ENCODE results near the gene CDR2.
A peak's percentile ranks its signal among the peaks of the same experiment; 100 is the strongest.

The CDR2 gene

DNA sequence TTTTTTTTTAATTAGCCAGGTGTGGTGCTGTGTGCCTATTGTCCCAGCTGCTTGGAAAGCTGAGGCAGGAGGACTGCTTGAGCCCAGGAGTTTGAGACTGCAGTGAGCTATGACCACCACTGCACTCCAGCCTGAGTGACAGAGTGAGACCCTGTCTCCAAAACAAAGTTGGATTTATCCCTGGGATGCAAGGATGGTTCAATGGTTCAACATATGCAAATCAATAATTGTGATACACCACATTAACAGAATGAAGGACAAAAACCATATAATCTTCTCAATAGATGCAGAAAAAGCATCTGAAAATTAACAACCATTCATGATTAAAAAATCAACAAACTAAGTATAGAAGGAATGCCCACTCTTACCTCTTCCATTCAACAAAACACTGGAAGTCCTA, 33.5 kb downstream of the CDR2 start:
- Histone ChIP-seq H3K9ac (no peak overlapping the region), H4K20me1 (0 out of 22 replicates have a peak, but pooled peaks cover 0 to 1% (median 0%) of the 10 kb centered on the region in 11 experiments), H3K4me3 (no peak overlapping the region), H3K27ac (no peak overlapping the region), H3K4me1 (peaks cover 0 to 3% (median 0%) of the 10 kb centered on the region in 10 experiments; a peak in 4 of 20 replicates), H3K36me3 (peaks cover 13 to 58% (median 31%) of the 10 kb centered on the region in 11 experiments), H3K9me3 (replicated peaks in 1 of 11) (peaks cover 49 to 58% (median 56%) of the 10 kb centered on the region in 11 experiments), H3K4me2 (no peak overlapping the region), H3K27me3 (no peaks in the 10 kb centered on the region)
- no peak for TF ChIP-seq Cebpa-rat (IDR thresholded peaks at IDR 0.05)

DNA sequence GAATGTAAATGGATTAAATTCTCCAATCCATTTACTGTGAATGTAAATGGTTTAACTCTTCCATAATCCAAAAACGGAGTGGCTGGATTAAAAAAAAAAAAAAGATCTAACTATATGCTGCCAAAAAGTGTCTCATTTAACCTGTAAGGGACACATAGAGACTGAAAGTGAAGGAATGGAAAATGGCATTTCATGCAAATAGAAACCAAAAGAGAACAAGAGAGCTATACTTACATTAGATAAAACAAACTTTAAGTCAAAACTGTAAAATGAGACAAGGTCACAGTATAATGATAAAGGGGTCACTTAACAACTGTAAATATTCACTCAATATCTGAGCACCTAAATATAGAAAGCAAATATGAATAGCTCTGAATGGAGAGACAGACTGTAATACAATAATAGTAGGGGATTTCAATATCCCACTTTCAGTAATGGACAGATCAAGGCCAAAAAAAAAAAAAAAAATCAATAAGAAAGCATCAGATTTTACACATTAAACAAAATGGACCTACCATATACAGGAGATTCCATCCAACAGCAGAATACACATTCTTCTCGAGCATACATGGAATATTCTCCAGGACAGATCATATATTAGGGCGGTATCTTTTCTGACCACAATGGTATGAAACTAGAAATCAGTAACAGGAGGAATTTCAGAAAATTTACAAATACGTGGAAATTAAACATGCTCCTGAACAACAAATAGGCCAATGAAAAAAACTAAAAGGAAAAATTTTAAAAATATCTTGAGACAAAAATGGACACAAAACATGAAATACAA, 36.4 kb downstream of the CDR2 start:
- H3K9me3 ChIP-seq (replicated peaks in 1 of 11), result peaks cover 66 to 76% (median 72%) of the 10 kb centered on the region in 11 experiments
- peaks cover 40 to 67% (median 55%) of the 10 kb centered on the region in 11 experiments for H3K36me3 ChIP-seq
- peaks cover 0 to 13% (median 0%) of the 10 kb centered on the region in 10 experiments; a peak in 3 of 20 replicates for H3K4me1 ChIP-seq
- H4K20me1 ChIP-seq, result no peaks in the 10 kb centered on the region
- H3K4me2 ChIP-seq, result no peak overlapping the region
- H3K27ac ChIP-seq, result no peak overlapping the region
- no peak for TF ChIP-seq Cebpa-rat (IDR thresholded peaks at IDR 0.05)
- H3K9ac ChIP-seq, result no peak overlapping the region
- no peak overlapping the region for H3K4me3 ChIP-seq
- no peaks in the 10 kb centered on the region for H3K27me3 ChIP-seq

DNA sequence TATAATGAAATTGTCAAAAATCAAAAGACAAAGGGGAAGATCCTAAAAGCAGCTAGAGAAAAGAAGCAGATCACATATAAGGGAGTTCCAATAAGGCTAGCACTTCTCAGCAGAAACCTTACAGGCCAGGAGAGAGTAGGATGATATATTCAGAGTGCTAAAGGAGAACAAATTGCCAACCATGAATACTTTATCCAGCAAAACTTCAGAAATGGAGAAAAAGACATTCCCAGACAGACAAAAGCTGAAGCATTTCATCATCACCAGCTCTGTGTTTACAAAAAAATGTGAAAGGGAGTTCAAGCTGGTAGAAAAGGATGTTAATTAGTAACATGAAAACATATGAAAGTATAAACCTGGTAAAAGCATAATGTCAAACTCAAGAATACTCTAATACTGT, 37.4 kb downstream of the CDR2 start:
- Histone ChIP-seq H3K4me1 (peaks cover 0 to 17% (median 0%) of the 10 kb centered on the region in 10 experiments; a peak in 3 of 20 replicates), H4K20me1 (peaks cover 0 to 4% (median 0%) of the 10 kb centered on the region in 11 experiments; a peak in 1 of 22 replicates), H3K4me2 (no peak overlapping the region), H3K9me3 (replicated peaks in 1 of 11) (peaks cover 66 to 76% (median 72%) of the 10 kb centered on the region in 11 experiments), H3K36me3 (peaks cover 49 to 77% (median 65%) of the 10 kb centered on the region in 11 experiments), H3K4me3 (0 out of 20 replicates have a peak overlapping the region, but pooled peaks of 1 of the 10 experiments have one; percentile 23), H3K27me3 (no peaks in the 10 kb centered on the region), H3K27ac (no peak overlapping the region), H3K9ac (no peak overlapping the region)
- TF ChIP-seq Cebpa-rat (IDR thresholded peaks at IDR 0.05), result no peak

DNA sequence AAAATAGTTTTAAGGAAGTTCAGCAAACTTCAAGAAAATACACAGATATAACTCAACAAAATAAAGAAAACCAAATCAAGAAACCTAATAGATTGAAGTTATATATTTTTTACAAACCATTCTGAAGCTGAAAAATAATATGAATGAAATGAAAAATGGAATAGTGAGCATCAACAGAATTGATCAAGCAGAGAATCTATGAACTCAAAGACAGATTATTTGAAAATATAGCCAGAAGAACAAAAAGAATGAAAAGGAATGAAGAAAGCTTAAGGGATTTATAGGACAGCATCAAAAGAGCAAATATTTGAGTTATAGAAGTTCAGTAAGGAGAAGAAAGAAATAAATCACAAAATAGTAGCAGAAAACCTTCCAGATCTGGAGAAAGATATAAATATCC, 37.8 kb downstream of the CDR2 start:
- no peak overlapping the region for H3K27ac ChIP-seq
- H3K4me1 ChIP-seq, result peaks cover 0 to 17% (median 0%) of the 10 kb centered on the region in 10 experiments; a peak in 3 of 20 replicates
- peaks cover 66 to 76% (median 71%) of the 10 kb centered on the region in 11 experiments for H3K9me3 ChIP-seq (replicated peaks in 1 of 11)
- no peak overlapping the region for H3K9ac ChIP-seq
- TF ChIP-seq Cebpa-rat (IDR thresholded peaks at IDR 0.05), result no peak
- H3K4me3 ChIP-seq, result peak overlapping the region in 1 of 10 experiments; percentile 29; a peak in 1 of 20 replicates
- peaks cover 0 to 9% (median 0%) of the 10 kb centered on the region in 11 experiments; a peak in 1 of 22 replicates for H4K20me1 ChIP-seq
- no peaks in the 10 kb centered on the region for H3K27me3 ChIP-seq
- peaks cover 53 to 82% (median 69%) of the 10 kb centered on the region in 11 experiments for H3K36me3 ChIP-seq
- H3K4me2 ChIP-seq, result no peak overlapping the region

DNA sequence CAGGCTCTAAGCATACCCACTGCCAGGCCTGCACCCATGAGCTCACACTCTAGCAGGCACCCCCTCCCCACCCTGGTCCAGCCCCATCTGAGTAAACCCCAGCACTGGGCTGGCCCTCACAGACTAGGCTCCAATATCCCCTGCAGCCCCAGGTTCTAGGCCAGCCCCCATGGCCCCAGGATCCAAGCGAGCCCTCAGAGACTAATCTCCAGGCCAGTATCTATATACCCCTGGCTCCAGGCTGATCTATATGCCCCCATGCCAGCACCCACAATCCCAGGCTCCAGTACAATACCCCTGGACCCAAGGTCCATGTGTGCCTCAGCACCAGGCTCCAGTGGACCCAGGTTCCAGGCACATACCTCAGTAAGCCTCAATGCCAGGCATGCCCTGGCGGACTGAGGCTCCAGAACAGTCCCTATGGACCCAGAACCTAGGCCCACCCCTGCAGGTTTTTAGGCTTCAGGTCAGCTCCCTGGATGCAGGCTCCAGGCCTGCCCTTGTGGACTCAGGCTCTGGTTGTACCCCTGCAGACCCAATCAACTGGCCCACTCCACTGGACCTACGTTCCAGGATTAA, 38.7 kb downstream of the CDR2 start:
- Histone ChIP-seq H3K4me1 (peaks cover 0 to 18% (median 0%) of the 10 kb centered on the region in 10 experiments; a peak in 3 of 20 replicates), H3K27me3 (no peaks in the 10 kb centered on the region), H3K27ac (no peak overlapping the region), H3K36me3 (peaks cover 61 to 90% (median 76%) of the 10 kb centered on the region in 11 experiments), H3K4me3 (peak overlapping the region in 4 of 10 experiments; percentile 16 to 40 (median 24); a peak in 6 of 20 replicates), H3K4me2 (no peak overlapping the region), H3K9me3 (replicated peaks in 1 of 11) (peaks cover 59 to 68% (median 63%) of the 10 kb centered on the region in 11 experiments), H3K9ac (no peak overlapping the region), H4K20me1 (peaks cover 0 to 17% (median 0%) of the 10 kb centered on the region in 11 experiments; a peak in 2 of 22 replicates)
- no peak for TF ChIP-seq Cebpa-rat (IDR thresholded peaks at IDR 0.05)

DNA sequence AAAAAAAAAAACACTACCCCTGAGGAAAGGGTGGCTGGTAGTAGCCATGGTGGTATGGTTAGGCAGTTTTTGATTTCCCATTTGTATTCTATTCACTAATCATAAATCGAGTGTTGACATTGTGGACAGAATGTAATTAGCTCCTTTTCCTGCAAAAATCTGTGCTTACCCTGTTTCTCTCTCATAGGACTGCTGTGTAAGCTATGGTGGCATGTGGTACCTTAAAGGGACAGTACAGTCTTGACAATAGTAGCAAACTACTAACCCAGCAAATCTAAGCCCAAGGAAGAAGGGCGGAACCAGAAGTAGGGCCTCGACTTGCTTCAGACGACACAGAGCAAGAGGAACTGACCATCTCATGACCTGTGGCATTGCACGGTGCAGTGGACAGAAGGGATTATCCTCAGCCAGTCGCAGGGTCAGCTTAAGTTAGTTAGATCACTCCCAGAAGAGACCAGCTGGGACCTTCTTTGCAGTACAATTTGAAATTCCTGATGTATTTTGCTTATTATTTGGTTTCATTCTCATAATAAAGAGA, 40.9 kb downstream of the CDR2 start:
- no peak for TF ChIP-seq Cebpa-rat (IDR thresholded peaks at IDR 0.05)
- Histone ChIP-seq H3K9me3 (replicated peaks in 1 of 11) (peaks cover 37 to 46% (median 42%) of the 10 kb centered on the region in 11 experiments), H3K4me1 (peaks cover 0 to 31% (median 6%) of the 10 kb centered on the region in 10 experiments; a peak in 10 of 20 replicates), H3K9ac (no peak overlapping the region), H3K27ac (no peak overlapping the region), H4K20me1 (peaks cover 0 to 39% (median 8%) of the 10 kb centered on the region in 11 experiments; a peak in 11 of 22 replicates), H3K4me2 (peak overlapping the region in 2 of 11 experiments; percentile 2 to 42; a peak in 2 of 22 replicates), H3K36me3 (peaks cover 73 to 99% (median 92%) of the 10 kb centered on the region in 11 experiments), H3K4me3 (no peak overlapping the region), H3K27me3 (no peaks in the 10 kb centered on the region)

DNA sequence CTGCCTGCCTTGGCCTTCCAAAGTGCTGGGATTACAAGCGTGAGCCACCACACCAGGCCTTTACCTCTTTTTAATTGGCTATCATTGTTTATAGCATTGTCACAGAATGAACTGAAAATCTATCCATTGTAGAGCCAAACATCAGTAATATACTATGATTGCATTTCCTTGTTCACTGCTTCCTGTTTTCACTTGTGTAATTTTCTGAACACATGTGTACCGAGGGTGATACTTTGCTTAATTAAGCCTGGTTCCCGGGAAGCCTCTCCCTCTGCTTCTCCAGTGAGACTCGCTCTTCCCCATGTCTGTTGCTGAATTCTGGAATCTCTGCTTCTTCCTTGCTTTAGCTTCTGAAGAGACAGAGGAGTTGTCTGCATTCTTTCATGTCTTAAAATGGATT, 44.1 kb downstream of the CDR2 start:
- no peaks in the 10 kb centered on the region for H3K27me3 ChIP-seq
- TF ChIP-seq Cebpa-rat (IDR thresholded peaks at IDR 0.05), result no peak
- H3K9me3 ChIP-seq (replicated peaks in 1 of 11), result peaks cover 5 to 16% (median 11%) of the 10 kb centered on the region in 11 experiments
- H3K36me3 ChIP-seq, result peaks cover 85 to 100% (median 99%) of the 10 kb centered on the region in 11 experiments
- peak overlapping the region in 5 of 11 experiments; percentile 27 to 79 (median 41); a peak in 7 of 22 replicates for H3K4me2 ChIP-seq
- H3K9ac ChIP-seq, result no peak overlapping the region
- H4K20me1 ChIP-seq, result peaks cover 0 to 69% (median 31%) of the 10 kb centered on the region in 11 experiments; a peak in 18 of 22 replicates
- no peak overlapping the region for H3K4me3 ChIP-seq
- H3K4me1 ChIP-seq, result peaks cover 0 to 31% (median 6%) of the 10 kb centered on the region in 10 experiments; a peak in 10 of 20 replicates
- H3K27ac ChIP-seq, result peak overlapping the region in 1 of 11 experiments; percentile 41; a peak in 2 of 22 replicates

DNA sequence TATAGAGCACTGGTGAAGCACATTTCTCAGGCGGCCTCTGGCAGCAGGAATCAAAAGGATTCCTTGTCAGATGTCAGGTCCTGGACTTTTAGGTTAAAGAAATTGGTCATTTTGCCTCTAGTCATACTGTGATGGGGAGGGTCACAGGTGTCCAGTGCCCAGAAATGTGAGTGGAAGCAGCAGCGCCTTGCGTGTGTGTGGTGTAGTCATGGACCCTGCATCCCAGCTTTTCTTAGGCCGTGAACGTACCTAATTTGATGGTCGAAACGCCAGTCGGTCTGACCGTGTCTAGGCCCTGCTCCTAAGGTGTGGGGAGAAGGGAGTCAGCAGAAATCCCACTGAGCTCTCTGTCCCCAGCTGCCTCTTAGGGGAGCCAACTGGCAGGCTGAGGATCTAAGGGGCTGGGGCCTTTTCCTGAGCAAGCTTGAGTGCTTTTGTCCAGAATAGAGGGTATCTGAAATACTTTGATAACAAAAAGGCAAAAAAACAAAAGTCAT, 45.2 kb downstream of the CDR2 start:
- TF ChIP-seq Cebpa-rat (IDR thresholded peaks at IDR 0.05), result no peak
- H3K27me3 ChIP-seq, result no peaks in the 10 kb centered on the region
- no peak overlapping the region for H3K4me2 ChIP-seq
- no peak overlapping the region for H3K9ac ChIP-seq
- H3K27ac ChIP-seq, result no peak overlapping the region
- peaks cover 0 to 30% (median 6%) of the 10 kb centered on the region in 10 experiments; a peak in 10 of 20 replicates for H3K4me1 ChIP-seq
- peaks cover 85 to 100% (median 99%) of the 10 kb centered on the region in 11 experiments for H3K36me3 ChIP-seq
- H3K9me3 ChIP-seq (replicated peaks in 1 of 11), result peaks cover 0 to 5% (median under 1%) of the 10 kb centered on the region in 11 experiments; a peak in 6 of 22 replicates
- H4K20me1 ChIP-seq, result peaks cover 0 to 79% (median 40%) of the 10 kb centered on the region in 11 experiments; a peak in 18 of 22 replicates
- no peak overlapping the region for H3K4me3 ChIP-seq
